Measurements from ENCODE around the gene FGGY.
"Not testable (repeated sequence)": the region's sequence is repeated elsewhere in the genome, so short reads cannot be mapped to it uniquely, and the experiment has no call there.

FGGY gene

GRCh38 chr1:59556802-59557548 lies 260.1 kb downstream of the FGGY start:
- WGBS, result 92% methylated on average over 8 of the region's 8 CpGs
- Histone ChIP-seq H3K27ac (ENCODE audit: low read depth, low read length) (no peak overlapping the region), H3K4me1 (ENCODE audit: insufficient read depth, low read length) (no peaks in the 10 kb centered on the region)

DNA sequence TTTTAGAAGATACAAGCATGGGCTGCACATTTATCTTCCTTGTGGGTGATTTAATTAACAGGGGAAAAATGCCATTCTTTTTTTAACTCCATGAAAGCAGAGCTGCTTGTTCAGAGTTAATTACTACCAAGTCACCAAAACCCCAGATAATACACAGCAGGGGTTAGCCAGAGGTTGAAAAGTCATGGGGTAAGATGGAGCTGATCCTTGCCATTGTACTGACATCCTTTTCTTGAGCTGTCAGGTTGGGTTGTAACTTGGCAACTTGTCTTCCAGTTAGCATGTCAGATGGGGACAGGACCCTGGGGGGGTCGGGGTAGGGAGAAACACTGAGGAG lies 260.6 kb downstream of the FGGY start:
- WGBS, result 92% methylated on average over 1 of the region's 1 CpG
- no peak overlapping the region for H3K4me3 ChIP-seq (ENCODE audit: low read length)
- H3K9me3 ChIP-seq (ENCODE audit: insufficient read depth, low read depth, low read length), result peaks cover 10% of the 10 kb centered on the region; the same call in 1 of the 2 replicates
- no peaks in the 10 kb centered on the region for H3K36me3 ChIP-seq (ENCODE audit: insufficient read depth, low read length)
- H3K27me3 ChIP-seq (ENCODE audit: insufficient read depth, low read length), result no peaks in the 10 kb centered on the region
- H3K9ac ChIP-seq (ENCODE audit: low read depth, low read length), result no peak overlapping the region
- H3K27ac ChIP-seq (ENCODE audit: low read depth, low read length), result no peak overlapping the region
- no peaks in the 10 kb centered on the region for H3K4me1 ChIP-seq (ENCODE audit: insufficient read depth, low read length)

More at GRCh38 chr1:59556802-59557548, 260.1 kb downstream of the FGGY start:
- no peaks in the 10 kb centered on the region for H3K27me3 ChIP-seq (ENCODE audit: insufficient read depth, low read length)
- H3K36me3 ChIP-seq (ENCODE audit: insufficient read depth, low read length), result no peaks in the 10 kb centered on the region
- H3K9ac ChIP-seq (ENCODE audit: low read depth, low read length), result no peak overlapping the region
- peaks cover 10% of the 10 kb centered on the region; the same call in 1 of the 2 replicates for H3K9me3 ChIP-seq (ENCODE audit: insufficient read depth, low read depth, low read length)
- no peak overlapping the region for H3K4me3 ChIP-seq (ENCODE audit: low read length)

- 92% methylated on average over 3 of the region's 3 CpGs for WGBS
- H3K4me1 ChIP-seq (ENCODE audit: insufficient read depth, low read length), result not testable (repeated sequence)
These were observed 261.7 kb downstream of the FGGY start for GRCh38 chr1:59558580-59558979.

DNA sequence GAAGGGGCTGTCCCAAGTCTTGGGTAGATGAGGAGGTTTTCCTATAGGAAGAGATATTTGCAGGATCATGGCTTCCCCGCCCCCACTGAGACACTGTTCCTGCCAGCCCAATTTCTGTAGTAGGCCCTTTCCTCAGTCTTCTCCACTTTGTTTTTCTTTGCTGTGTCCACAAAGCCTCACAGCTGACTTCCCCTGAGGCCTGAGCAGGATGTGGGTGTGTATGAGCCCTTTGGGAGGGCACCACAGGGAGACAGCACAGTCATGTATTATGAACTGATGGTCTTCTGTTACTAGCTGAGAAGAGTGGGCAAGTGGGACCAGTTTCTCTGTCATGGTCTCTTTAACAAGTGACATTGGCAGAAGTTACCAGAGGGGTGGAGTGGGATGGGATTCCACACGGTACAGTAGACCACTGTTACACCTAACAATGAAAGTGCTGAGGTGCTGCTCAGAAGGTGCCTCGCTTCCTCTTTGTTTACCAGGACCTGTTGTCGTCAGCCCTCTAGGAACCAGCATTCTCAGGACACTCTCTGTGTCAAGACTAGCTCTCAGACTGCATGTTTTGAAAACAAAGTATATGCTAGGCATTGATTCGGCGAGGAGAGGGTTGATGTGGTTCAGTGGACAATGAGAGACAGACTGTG lies 264.0 kb downstream of the FGGY start:
- no peak overlapping the region for H3K9ac ChIP-seq (ENCODE audit: low read depth, low read length)
- WGBS, result 93% methylated on average over 6 of the region's 6 CpGs
- no peak overlapping the region for H3K27ac ChIP-seq (ENCODE audit: low read depth, low read length)
- no peaks in the 10 kb centered on the region for H3K4me1 ChIP-seq (ENCODE audit: insufficient read depth, low read length)
- H3K4me3 ChIP-seq (ENCODE audit: low read length), result no peak overlapping the region
- H3K36me3 ChIP-seq (ENCODE audit: insufficient read depth, low read length), result no peaks in the 10 kb centered on the region
- peaks cover 10% of the 10 kb centered on the region; the same call in 1 of the 2 replicates for H3K9me3 ChIP-seq (ENCODE audit: insufficient read depth, low read depth, low read length)
- H3K27me3 ChIP-seq (ENCODE audit: insufficient read depth, low read length), result no peaks in the 10 kb centered on the region

More at GRCh38 chr1:59558580-59558979, 261.7 kb downstream of the FGGY start:
- H3K4me3 ChIP-seq (ENCODE audit: low read length); H3K27ac ChIP-seq (ENCODE audit: low read depth, low read length); H3K36me3 ChIP-seq (ENCODE audit: insufficient read depth, low read length); H3K27me3 ChIP-seq (ENCODE audit: insufficient read depth, low read length); H3K9me3 ChIP-seq (ENCODE audit: insufficient read depth, low read depth, low read length); H3K9ac ChIP-seq (ENCODE audit: low read depth, low read length): not testable (repeated sequence)

- Histone ChIP-seq H3K4me1 (ENCODE audit: insufficient read depth, low read length) (no peaks in the 10 kb centered on the region), H3K36me3 (ENCODE audit: insufficient read depth, low read length) (no peaks in the 10 kb centered on the region), H3K9me3 (ENCODE audit: insufficient read depth, low read depth, low read length) (peaks cover 10% of the 10 kb centered on the region; the same call in 1 of the 2 replicates), H3K4me3 (ENCODE audit: low read length) (no peak overlapping the region), H3K9ac (ENCODE audit: low read depth, low read length) (no peak overlapping the region), H3K27ac (ENCODE audit: low read depth, low read length) (no peak overlapping the region), H3K27me3 (ENCODE audit: insufficient read depth, low read length) (no peaks in the 10 kb centered on the region)
- WGBS, result 100% methylated on average over 1 of the region's 1 CpG
These were observed 264.9 kb downstream of the FGGY start for GRCh38 chr1:59561796-59562195.

DNA sequence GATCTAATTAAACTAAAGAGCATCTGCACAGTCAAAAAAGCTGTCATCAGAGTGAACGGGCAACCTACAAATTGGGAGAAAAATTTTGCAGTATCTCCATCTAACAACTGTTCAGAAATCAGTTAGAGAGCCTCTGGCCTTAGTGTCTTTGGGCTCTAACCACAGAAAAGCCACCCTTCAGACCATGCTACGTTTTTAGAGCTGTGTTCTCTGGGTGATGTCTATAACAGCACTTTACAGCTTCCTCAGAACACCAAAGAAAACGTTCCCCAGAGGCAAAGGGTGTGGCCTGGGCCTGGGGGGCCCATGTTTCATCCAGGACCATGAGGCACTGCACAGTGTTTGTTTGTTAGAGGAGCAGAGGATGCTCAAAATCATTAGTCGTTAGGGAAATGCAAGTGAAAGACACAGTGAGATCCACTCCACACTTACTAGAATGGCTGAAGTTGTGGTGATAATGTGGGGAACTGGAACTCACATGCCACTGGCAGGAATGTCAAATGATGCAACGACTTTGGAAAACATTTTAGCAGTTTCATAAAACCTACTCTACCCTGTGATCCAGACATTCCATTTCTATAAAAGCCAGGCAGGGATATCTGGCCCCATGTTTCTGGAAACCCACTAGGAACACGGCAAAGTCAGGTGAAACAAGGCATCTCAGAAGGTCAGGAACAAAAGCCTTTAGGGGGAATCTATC lies 267.4 kb downstream of the FGGY start:
- H3K27me3 ChIP-seq (ENCODE audit: insufficient read depth, low read length), result no peaks in the 10 kb centered on the region
- no peak overlapping the region for H3K27ac ChIP-seq (ENCODE audit: low read depth, low read length)
- 91% methylated on average over 6 of the region's 6 CpGs for WGBS
- H3K4me1 ChIP-seq (ENCODE audit: insufficient read depth, low read length), result no peaks in the 10 kb centered on the region
- H3K36me3 ChIP-seq (ENCODE audit: insufficient read depth, low read length), result no peaks in the 10 kb centered on the region
- H3K4me3 ChIP-seq (ENCODE audit: low read length), result no peak overlapping the region
- H3K9ac ChIP-seq (ENCODE audit: low read depth, low read length), result no peak overlapping the region
- H3K9me3 ChIP-seq (ENCODE audit: insufficient read depth, low read depth, low read length), result no peaks in the 10 kb centered on the region

DNA sequence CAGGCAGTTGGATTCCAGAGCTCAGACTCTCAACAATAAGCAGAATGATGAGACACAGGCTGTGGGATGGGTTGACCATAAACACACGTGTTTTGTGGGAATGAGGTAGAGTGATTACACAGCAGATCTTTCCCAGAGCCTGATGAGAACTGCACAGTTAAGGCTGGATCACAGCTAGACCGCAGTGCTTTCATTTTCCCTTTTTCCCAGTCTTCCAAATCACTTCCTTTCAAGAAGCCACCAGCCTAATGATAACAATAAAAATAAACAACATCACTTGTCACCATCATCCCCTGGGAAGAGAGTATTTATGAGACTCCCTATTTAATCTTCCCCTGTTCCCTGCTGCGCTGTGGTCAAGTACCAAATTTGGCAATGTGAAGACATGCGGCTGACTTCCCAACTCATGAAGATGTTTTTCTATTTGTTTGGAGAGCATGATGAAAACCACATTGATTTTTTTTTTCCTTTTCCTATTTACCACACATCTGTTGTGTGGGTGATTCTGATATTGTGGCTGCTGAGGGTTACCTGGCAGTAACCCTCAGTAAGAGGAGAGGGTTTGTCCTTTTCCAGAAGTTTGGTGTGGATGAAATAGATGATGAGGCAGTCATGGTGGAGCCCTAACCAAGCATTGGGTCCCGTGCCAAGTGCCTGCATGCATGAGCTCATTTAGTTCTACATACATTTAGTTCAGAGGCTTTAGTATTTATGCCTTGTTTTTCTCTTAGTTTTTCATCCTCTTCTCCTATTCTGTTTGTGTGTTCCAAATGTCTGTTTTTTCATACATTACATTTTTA lies 268.9 kb downstream of the FGGY start:
- WGBS, result 98% methylated on average over 4 of the region's 5 CpGs
- H3K9ac ChIP-seq (ENCODE audit: low read depth, low read length), result no peak overlapping the region
- no peaks in the 10 kb centered on the region for H3K36me3 ChIP-seq (ENCODE audit: insufficient read depth, low read length)
- no peak overlapping the region for H3K27ac ChIP-seq (ENCODE audit: low read depth, low read length)
- H3K27me3 ChIP-seq (ENCODE audit: insufficient read depth, low read length), result no peaks in the 10 kb centered on the region
- no peak overlapping the region for H3K4me3 ChIP-seq (ENCODE audit: low read length)
- H3K9me3 ChIP-seq (ENCODE audit: insufficient read depth, low read depth, low read length), result no peaks in the 10 kb centered on the region
- peaks cover 8% of the 10 kb centered on the region for H3K4me1 ChIP-seq (ENCODE audit: insufficient read depth, low read length)

GRCh38 chr1:59568158-59568935 lies 271.5 kb downstream of the FGGY start:
- over 99% methylated on average over 5 of the region's 6 CpGs for WGBS

GRCh38 chr1:59569198-59569597 lies 272.3 kb downstream of the FGGY start:
- Histone ChIP-seq H3K4me1 (ENCODE audit: insufficient read depth, low read length) (peaks cover 11% of the 10 kb centered on the region), H3K36me3 (ENCODE audit: insufficient read depth, low read length) (no peaks in the 10 kb centered on the region), H3K9me3 (ENCODE audit: insufficient read depth, low read depth, low read length) (peaks cover 6% of the 10 kb centered on the region), H3K4me3 (ENCODE audit: low read length) (no peak overlapping the region), H3K9ac (ENCODE audit: low read depth, low read length) (no peak overlapping the region), H3K27me3 (ENCODE audit: insufficient read depth, low read length) (no peaks in the 10 kb centered on the region), H3K27ac (ENCODE audit: low read depth, low read length) (no peak overlapping the region)
- WGBS, result 94% methylated on average over 1 of the region's 2 CpGs

More at GRCh38 chr1:59568158-59568935, 271.5 kb downstream of the FGGY start:
- peaks cover 11% of the 10 kb centered on the region for H3K4me1 ChIP-seq (ENCODE audit: insufficient read depth, low read length)
- H3K9ac ChIP-seq (ENCODE audit: low read depth, low read length), result no peak overlapping the region
- no peaks in the 10 kb centered on the region for H3K9me3 ChIP-seq (ENCODE audit: insufficient read depth, low read depth, low read length)
- H3K27ac ChIP-seq (ENCODE audit: low read depth, low read length), result no peak overlapping the region
- no peaks in the 10 kb centered on the region for H3K27me3 ChIP-seq (ENCODE audit: insufficient read depth, low read length)
- H3K36me3 ChIP-seq (ENCODE audit: insufficient read depth, low read length), result no peaks in the 10 kb centered on the region
- no peak overlapping the region for H3K4me3 ChIP-seq (ENCODE audit: low read length)

DNA sequence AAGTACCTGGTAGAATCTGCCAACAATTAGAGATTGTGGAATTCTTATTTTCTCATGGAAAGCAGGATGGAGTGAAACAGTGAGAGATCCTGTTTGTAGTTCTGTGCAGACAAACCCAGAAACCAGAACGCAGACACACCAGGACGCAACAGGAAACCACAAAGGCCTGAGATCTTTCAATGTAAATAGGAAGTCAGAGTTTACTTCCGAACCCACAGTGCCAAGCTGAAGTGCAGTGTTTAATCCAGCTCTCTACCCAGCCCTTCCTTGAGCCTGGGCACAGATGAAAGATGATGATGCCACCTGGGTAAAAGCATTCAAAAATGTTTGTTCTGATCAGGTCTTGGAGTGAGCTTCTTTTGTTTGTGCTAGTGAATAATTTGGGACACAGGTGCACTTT lies 273.6 kb downstream of the FGGY start:
- peaks cover 11% of the 10 kb centered on the region for H3K4me1 ChIP-seq (ENCODE audit: insufficient read depth, low read length)
- WGBS, result 83% methylated on average over 3 of the region's 3 CpGs
- H3K36me3 ChIP-seq (ENCODE audit: insufficient read depth, low read length), result no peaks in the 10 kb centered on the region
- no peaks in the 10 kb centered on the region for H3K27me3 ChIP-seq (ENCODE audit: insufficient read depth, low read length)
- H3K9me3 ChIP-seq (ENCODE audit: insufficient read depth, low read depth, low read length), result peaks cover 13% of the 10 kb centered on the region
- no peak overlapping the region for H3K4me3 ChIP-seq (ENCODE audit: low read length)
- H3K27ac ChIP-seq (ENCODE audit: low read depth, low read length), result no peak overlapping the region
- no peak overlapping the region for H3K9ac ChIP-seq (ENCODE audit: low read depth, low read length)
